Esophagus squamous epithelium (tissue), 4 donors: Measurements from ENCODE around the gene CREB5.

ENCODE experiments used
- CTCF ChIP-seq, 6 experiments: fragments of 450-650 bp in 4 of 6; fragments of 200-600 bp in 2 of 6; sonication (generic) in 2 of 6; IDR thresholded peaks; one replicate each; pipeline ENCODE4 v1.5.1; 2016 to 2019; ENCODE audit warnings: antibody characterized with exemption in 6 of 6, mild to moderate bottlenecking in 4 of 6, moderate library complexity in 4 of 6
- POLR2A ChIP-seq, 4 donors: fragments of 450-650 bp; IDR thresholded peaks; one replicate each; pipeline ENCODE4 v1.6.1; 2017; ENCODE audit warnings: antibody characterized with exemption in 4 of 4, mild to moderate bottlenecking in 4 of 4, moderate library complexity in 3 of 4

- TF ChIP-seq POLR2A (IDR thresholded peaks at IDR 0.05) (no peak), CTCF (IDR thresholded peaks at IDR 0.05) (no peak)
These were observed 247.8 kb downstream of the CREB5 start for GRCh38 chr7:28660132-28660531.
